Measurements from ENCODE around the gene WDR77. TPM values are rescaled to one million over a fixed set of nuclear protein-coding genes. Genes with fewer than 3 reads are reported as not detected.

Gene WDR77
- polyA plus RNA-seq, 3 donors: 43.4 to 46.8 (median 43.5) TPM

Other genes with a start within 250 kb of the WDR77 start
- 10 to 100 TPM; 17.8 to 23.1 (median 18.2) TPM for gene DENND2D, start 248.6 kb downstream of the WDR77 start, polyA plus RNA-seq (ENCODE audit: insufficient read length in 3 of 3)
- under 1 TPM in 2 of 3 donors, not detected in 1; 0.07 to 0.24 TPM for gene CHI3L2, start 221.5 kb downstream of the WDR77 start, polyA plus RNA-seq (ENCODE audit: insufficient read length in 3 of 3)
- not detected for gene CHIA, start 158.4 kb downstream of the WDR77 start, polyA plus RNA-seq (ENCODE audit: insufficient read length in 3 of 3)
- 1 to 10 TPM; 3.0 to 7.3 (median 5.1) TPM for gene OVGP1, start 21.5 kb downstream of the WDR77 start, polyA plus RNA-seq (ENCODE audit: insufficient read length in 3 of 3)
- 100 to 1,000 TPM; 332 to 399 (median 357) TPM for gene ATP5PB, start 208 bp upstream of the WDR77 start, polyA plus RNA-seq (ENCODE audit: insufficient read length in 3 of 3)
- gene C1orf162, start 24.7 kb upstream of the WDR77 start, polyA plus RNA-seq (ENCODE audit: insufficient read length in 3 of 3): 1 to 10 TPM; 3.5 to 6.7 (median 3.8) TPM
- gene ADORA3, start 54.4 kb upstream of the WDR77 start, polyA plus RNA-seq (ENCODE audit: insufficient read length in 3 of 3): under 1 TPM; 0.30 to 0.78 (median 0.65) TPM
- under 1 TPM; 0.63 to 0.77 (median 0.64) TPM for gene TMIGD3, start 54.4 kb upstream of the WDR77 start, polyA plus RNA-seq (ENCODE audit: insufficient read length in 3 of 3)
- gene RAP1A, start 170.5 kb upstream of the WDR77 start, polyA plus RNA-seq (ENCODE audit: insufficient read length in 3 of 3): 10 to 100 TPM; 62.6 to 72.0 (median 63.6) TPM